K562 (cell line): ENCODE data around the gene FOXK2. TPM values are rescaled to one million over a fixed set of nuclear protein-coding genes. Genes with fewer than 3 reads are reported as not detected.

Experiments
- CBX1 ChIP-seq: sonication (generic); IDR thresholded peaks from 2 replicates; pipeline ENCODE4 v1.6.1; 2016; ENCODE audit warnings: antibody characterized with exemption, low read depth, mild to moderate bottlenecking
- CREM ChIP-seq: IDR thresholded peaks from 2 replicates; pipeline ENCODE4 v1.6.1; 2014; ENCODE audit warnings: antibody characterized with exemption, low read depth
- FOXK2 ChIP-seq, 2 experiments: fragments of 450-650 bp; IDR thresholded peaks in 1 of 2; conservative IDR thresholded peaks in 1 of 2; 2 replicates each; pipeline ENCODE4 v1.6.1; 2016; ENCODE audit warnings: low read depth in 2 of 2, mild to moderate bottlenecking in 1 of 2
- HNRNPLL ChIP-seq: fragments of 200-400 bp; formaldehyde crosslinking; IDR thresholded peaks from 2 replicates; pipeline ENCODE4 v1.6.1; 2017; ENCODE audit warnings: low read length, low read depth, mild to moderate bottlenecking; ENCODE audit not compliant: poor library complexity, severe bottlenecking
- MTA3 ChIP-seq: fragments of 450-650 bp; formaldehyde crosslinking; IDR thresholded peaks from 2 replicates; pipeline ENCODE4 v1.6.1; 2017; ENCODE audit warnings: mild to moderate bottlenecking, borderline replicate concordance
- MYNN ChIP-seq, 2 experiments: sonication (generic); formaldehyde crosslinking in 1 of 2; IDR thresholded peaks; 2 replicates each; pipeline versions ENCODE4 v1.5.0 to v1.6.1; 2016 to 2020; ENCODE audit warnings: antibody characterized with exemption in 1 of 2, missing genetic modification reagents in 1 of 2
- NR4A1 ChIP-seq, 2 experiments: fragments of 250-450 bp in 1 of 2; fragments of 450-650 bp in 1 of 2; sonication (Bioruptor Pico) in 1 of 2; IDR thresholded peaks; 2 replicates each; pipeline versions ENCODE4 v1.4.0 to v1.6.1; 2016 to 2020; ENCODE audit warnings: mild to moderate bottlenecking in 2 of 2, missing compliant biosample characterization in 1 of 2, missing genetic modification characterization in 1 of 2, moderate library complexity in 1 of 2
- RBM34 ChIP-seq: fragments of 200-400 bp; formaldehyde crosslinking; IDR thresholded peaks from 2 replicates; pipeline ENCODE4 v1.6.1; 2018; ENCODE audit warnings: low read length, borderline replicate concordance; ENCODE audit not compliant: insufficient read depth
- SETDB1 ChIP-seq: IDR thresholded peaks from one replicate; pipeline ENCODE4 v1.6.1; 2012; ENCODE audit warnings: low read length, control low read depth, inconsistent platforms
- TCF7 ChIP-seq: sonication (generic); IDR thresholded peaks from 2 replicates; pipeline ENCODE4 v1.6.1; 2016; ENCODE audit warnings: antibody characterized with exemption, borderline replicate concordance
- ZNF232 ChIP-seq: sonication (generic); formaldehyde crosslinking; IDR thresholded peaks from 2 replicates; pipeline ENCODE4 v1.8.0; 2022; ENCODE audit warnings: mild to moderate bottlenecking, missing genetic modification reagents
- polyA plus RNA-seq, 8 experiments: library from polyadenylated mRNA; depleted of rRNA in 4 of 8; stranded (reverse) in 5 of 8; unstranded in 3 of 8; fragments of >200 nt; fragmentation: Nextera tagmentation in 2 of 8; fragmentation: Illumina TruSeq in 1 of 8; extraction: Ambion mirVana in 2 of 8; extraction: Trizol in 1 of 8; gene quantifications; 2 replicates each; pipeline versions ENCODE4 v1.2.1 to v1.2.3, GENCODE V29; 2011 to 2014; ENCODE audit warnings: inconsistent platforms in 1 of 8, missing spikeins in 1 of 8
- total RNA-seq, 7 experiments: library from RNA; depleted of rRNA in 6 of 7; stranded (reverse); fragments of >200 nt in 6 of 7; fragmentation: Illumina TruSeq in 2 of 7; extraction: Trizol in 2 of 7; gene quantifications; 2 replicates each; pipeline versions ENCODE4 v1.2.1 to v1.2.3, GENCODE V29; 2011 to 2021; ENCODE audit warnings: low replicate concordance in 1 of 7
- TF ChIP-seq, protein P1 (sequence below), 2 experiments: fragments of 450-650 bp in 1 of 2; sonication (generic) in 1 of 2; formaldehyde crosslinking in 1 of 2; IDR thresholded peaks in 1 of 2; conservative IDR thresholded peaks in 1 of 2; 2 replicates each; pipeline versions ENCODE4 v1.6.1 to v1.8.1; 2016 to 2023; ENCODE audit warnings: mild to moderate bottlenecking in 2 of 2, moderate library complexity in 2 of 2, inconsistent platforms in 1 of 2, missing genetic modification reagents in 1 of 2
- TF ChIP-seq, protein P2 (sequence below): fragments of 250-450 bp; sonication (Bioruptor Pico); IDR thresholded peaks from 2 replicates; pipeline ENCODE4 v1.8.0; 2022; ENCODE audit warnings: inconsistent platforms, mild to moderate bottlenecking, moderate library complexity, borderline replicate concordance
- TF ChIP-seq, protein P3 (sequence below): sonication (generic); formaldehyde crosslinking; IDR thresholded peaks from 2 replicates; pipeline ENCODE4 v1.8.0; 2022; ENCODE audit warnings: missing genetic modification reagents, mild to moderate bottlenecking, moderate library complexity, borderline replicate concordance
- TF ChIP-seq, protein P4 (sequence below): sonication (generic); formaldehyde crosslinking; IDR thresholded peaks from 2 replicates; pipeline ENCODE4 v1.4.0; 2020; ENCODE audit warnings: mild to moderate bottlenecking, missing genetic modification reagents
- TF ChIP-seq, protein P5 (sequence below): sonication (generic); formaldehyde crosslinking; IDR thresholded peaks from 2 replicates; pipeline ENCODE4 v1.8.0; 2022; ENCODE audit warnings: missing genetic modification reagents, mild to moderate bottlenecking, borderline replicate concordance

FOXK2 gene
- total and polyA plus RNA-seq, 9 of the 15 experiments (the other 6 are each of a cell fraction or from before 2014, with no cell fraction given) = 3.0 to 86.0 (median 44.1) TPM

DNA sequence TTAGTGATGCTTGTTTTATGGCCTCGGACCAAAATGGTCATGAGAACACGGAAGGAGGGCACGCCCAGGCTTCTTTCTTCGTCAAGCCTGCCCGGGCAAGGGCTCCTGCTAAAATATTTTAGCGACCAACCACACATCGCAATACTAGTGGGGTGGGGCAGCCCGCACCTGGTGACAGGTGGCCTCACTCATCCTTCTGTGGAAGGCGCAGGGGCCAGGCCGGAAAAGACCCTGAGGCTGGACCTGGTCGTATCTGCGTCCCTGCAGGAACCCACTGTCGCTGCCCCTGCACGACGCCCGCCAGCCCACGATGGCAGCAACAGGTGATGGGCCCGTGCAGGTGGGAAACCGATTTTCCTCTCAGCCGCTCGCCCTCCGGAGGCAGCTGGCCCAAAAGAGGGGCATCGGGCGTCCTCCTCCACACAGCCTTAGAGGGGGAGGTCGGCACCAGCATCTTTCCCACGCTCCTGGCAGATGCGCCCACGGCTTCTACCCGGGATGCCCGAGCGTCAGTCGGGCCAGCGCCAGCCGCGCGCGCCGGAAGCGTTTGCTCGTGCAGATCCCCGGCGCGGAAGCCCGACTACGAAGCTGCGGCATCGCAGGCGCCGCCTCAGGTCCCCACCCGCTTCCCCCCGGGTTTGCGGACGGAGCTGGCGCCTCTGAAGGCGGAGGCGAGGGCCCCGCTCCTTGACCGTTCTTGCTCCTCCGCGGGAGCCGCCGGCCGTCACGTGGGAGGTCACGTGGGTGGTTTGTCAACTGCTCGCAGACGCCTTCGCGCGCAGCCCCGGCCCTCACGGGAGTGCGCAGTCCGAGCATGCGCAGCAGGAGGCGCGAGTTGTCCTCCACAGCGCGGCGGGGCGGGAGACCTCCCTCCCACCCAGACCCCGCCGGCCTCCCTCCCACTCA is 22.8 kb upstream of the FOXK2 start (continued):
- TF ChIP-seq, protein P1, sequence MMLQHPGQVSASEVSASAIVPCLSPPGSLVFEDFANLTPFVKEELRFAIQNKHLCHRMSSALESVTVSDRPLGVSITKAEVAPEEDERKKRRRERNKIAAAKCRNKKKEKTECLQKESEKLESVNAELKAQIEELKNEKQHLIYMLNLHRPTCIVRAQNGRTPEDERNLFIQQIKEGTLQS (IDR thresholded peaks at IDR 0.05) = peak; percentile 39; the same call in 1 of the 2 replicates
- TF ChIP-seq, protein P1 (CRISPR knock-in tag; conservative IDR thresholded peaks at IDR 0.05) = no peak
- TF ChIP-seq MTA3 = peak; percentile 41; the same call in 1 of the 2 replicates
- TF ChIP-seq ZNF232 (CRISPR knock-in tag) = peak; percentile 95
- TF ChIP-seq, protein P2, sequence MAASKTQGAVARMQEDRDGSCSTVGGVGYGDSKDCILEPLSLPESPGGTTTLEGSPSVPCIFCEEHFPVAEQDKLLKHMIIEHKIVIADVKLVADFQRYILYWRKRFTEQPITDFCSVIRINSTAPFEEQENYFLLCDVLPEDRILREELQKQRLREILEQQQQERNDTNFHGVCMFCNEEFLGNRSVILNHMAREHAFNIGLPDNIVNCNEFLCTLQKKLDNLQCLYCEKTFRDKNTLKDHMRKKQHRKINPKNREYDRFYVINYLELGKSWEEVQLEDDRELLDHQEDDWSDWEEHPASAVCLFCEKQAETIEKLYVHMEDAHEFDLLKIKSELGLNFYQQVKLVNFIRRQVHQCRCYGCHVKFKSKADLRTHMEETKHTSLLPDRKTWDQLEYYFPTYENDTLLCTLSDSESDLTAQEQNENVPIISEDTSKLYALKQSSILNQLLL (CRISPR knock-in tag) = no peak
- TF ChIP-seq, protein P3, sequence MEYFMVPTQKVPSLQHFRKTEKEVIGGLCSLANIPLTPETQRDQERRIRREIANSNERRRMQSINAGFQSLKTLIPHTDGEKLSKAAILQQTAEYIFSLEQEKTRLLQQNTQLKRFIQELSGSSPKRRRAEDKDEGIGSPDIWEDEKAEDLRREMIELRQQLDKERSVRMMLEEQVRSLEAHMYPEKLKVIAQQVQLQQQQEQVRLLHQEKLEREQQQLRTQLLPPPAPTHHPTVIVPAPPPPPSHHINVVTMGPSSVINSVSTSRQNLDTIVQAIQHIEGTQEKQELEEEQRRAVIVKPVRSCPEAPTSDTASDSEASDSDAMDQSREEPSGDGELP = peak; percentile 77
- TF ChIP-seq HNRNPLL = peak; percentile 44
- TF ChIP-seq FOXK2 (conservative IDR thresholded peaks at IDR 0.05 in 1 of 2, IDR thresholded peaks at IDR 0.05 in 1 of 2; ENCODE audit: low read depth in 2 of 2) = peak; percentile 63 to 71; a peak in 3 of 4 replicates
- TF ChIP-seq, protein P4, sequence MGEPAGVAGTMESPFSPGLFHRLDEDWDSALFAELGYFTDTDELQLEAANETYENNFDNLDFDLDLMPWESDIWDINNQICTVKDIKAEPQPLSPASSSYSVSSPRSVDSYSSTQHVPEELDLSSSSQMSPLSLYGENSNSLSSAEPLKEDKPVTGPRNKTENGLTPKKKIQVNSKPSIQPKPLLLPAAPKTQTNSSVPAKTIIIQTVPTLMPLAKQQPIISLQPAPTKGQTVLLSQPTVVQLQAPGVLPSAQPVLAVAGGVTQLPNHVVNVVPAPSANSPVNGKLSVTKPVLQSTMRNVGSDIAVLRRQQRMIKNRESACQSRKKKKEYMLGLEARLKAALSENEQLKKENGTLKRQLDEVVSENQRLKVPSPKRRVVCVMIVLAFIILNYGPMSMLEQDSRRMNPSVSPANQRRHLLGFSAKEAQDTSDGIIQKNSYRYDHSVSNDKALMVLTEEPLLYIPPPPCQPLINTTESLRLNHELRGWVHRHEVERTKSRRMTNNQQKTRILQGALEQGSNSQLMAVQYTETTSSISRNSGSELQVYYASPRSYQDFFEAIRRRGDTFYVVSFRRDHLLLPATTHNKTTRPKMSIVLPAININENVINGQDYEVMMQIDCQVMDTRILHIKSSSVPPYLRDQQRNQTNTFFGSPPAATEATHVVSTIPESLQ (CRISPR knock-in tag) = peak; percentile 97; the same call in 1 of the 2 replicates
- TF ChIP-seq TCF7 = peak; percentile 49; the same call in 1 of the 2 replicates
- peak; percentile 66; the same call in 1 of the 2 replicates for TF ChIP-seq CBX1
- peak; percentile 92; the same call in 1 of the 2 replicates for TF ChIP-seq RBM34
- TF ChIP-seq, protein P5, sequence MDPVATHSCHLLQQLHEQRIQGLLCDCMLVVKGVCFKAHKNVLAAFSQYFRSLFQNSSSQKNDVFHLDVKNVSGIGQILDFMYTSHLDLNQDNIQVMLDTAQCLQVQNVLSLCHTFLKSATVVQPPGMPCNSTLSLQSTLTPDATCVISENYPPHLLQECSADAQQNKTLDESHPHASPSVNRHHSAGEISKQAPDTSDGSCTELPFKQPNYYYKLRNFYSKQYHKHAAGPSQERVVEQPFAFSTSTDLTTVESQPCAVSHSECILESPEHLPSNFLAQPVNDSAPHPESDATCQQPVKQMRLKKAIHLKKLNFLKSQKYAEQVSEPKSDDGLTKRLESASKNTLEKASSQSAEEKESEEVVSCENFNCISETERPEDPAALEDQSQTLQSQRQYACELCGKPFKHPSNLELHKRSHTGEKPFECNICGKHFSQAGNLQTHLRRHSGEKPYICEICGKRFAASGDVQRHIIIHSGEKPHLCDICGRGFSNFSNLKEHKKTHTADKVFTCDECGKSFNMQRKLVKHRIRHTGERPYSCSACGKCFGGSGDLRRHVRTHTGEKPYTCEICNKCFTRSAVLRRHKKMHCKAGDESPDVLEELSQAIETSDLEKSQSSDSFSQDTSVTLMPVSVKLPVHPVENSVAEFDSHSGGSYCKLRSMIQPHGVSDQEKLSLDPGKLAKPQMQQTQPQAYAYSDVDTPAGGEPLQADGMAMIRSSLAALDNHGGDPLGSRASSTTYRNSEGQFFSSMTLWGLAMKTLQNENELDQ (CRISPR knock-in tag) = 0 out of 2 replicates have a peak, but pooled peaks have one; percentile 40
- TF ChIP-seq NR4A1 (CRISPR knock-in tag; IDR thresholded peaks at IDR 0.05) = no peak
- TF ChIP-seq NR4A1 (tag; IDR thresholded peaks at IDR 0.05) = peak; percentile 74
- peak; percentile 51 for TF ChIP-seq SETDB1
- TF ChIP-seq MYNN (IDR thresholded peaks at IDR 0.05) = no peak
- TF ChIP-seq MYNN (CRISPR knock-in tag; IDR thresholded peaks at IDR 0.05) = no peak
- peak; percentile 77 for TF ChIP-seq CREM
